NB4 (cell line): ENCODE data around the gene GPS2.

Source experiments
- DNase-seq: peaks from one replicate; pipeline ENCODE4 v3.0.0; 2010; ENCODE audit warnings: low read depth
- H3K4me3 ChIP-seq: one replicate; pipeline ENCODE4 v1.5.1; 2011; ENCODE audit warnings: mild to moderate bottlenecking, low read depth, low read length, moderate library complexity
- MYC ChIP-seq: IDR thresholded peaks from 2 replicates; pipeline ENCODE4 v1.6.1; 2011; ENCODE audit warnings: low read depth, low read length
- POLR2A ChIP-seq: IDR thresholded peaks from 2 replicates; pipeline ENCODE4 v1.6.1; 2011; ENCODE audit warnings: mild to moderate bottlenecking; ENCODE audit not compliant: insufficient read length; ENCODE audit errors: extremely low read depth
- TF ChIP-seq, protein P1 (sequence below): IDR thresholded peaks from 2 replicates; pipeline ENCODE4 v1.6.1; 2011; ENCODE audit warnings: low read depth, low read length
- TF ChIP-seq, protein P2 (sequence below): IDR thresholded peaks from one replicate; pipeline ENCODE4 v1.5.1; 2012; ENCODE audit warnings: low read depth, low read length

The GPS2 gene

GRCh38 chr17:7263801-7264078 lies 51.4 kb downstream of the GPS2 start:
- no peak for TF ChIP-seq POLR2A
- TF ChIP-seq, protein P1, sequence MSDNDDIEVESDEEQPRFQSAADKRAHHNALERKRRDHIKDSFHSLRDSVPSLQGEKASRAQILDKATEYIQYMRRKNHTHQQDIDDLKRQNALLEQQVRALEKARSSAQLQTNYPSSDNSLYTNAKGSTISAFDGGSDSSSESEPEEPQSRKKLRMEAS: no peak
- TF ChIP-seq MYC: no peak
- TF ChIP-seq, protein P2, sequence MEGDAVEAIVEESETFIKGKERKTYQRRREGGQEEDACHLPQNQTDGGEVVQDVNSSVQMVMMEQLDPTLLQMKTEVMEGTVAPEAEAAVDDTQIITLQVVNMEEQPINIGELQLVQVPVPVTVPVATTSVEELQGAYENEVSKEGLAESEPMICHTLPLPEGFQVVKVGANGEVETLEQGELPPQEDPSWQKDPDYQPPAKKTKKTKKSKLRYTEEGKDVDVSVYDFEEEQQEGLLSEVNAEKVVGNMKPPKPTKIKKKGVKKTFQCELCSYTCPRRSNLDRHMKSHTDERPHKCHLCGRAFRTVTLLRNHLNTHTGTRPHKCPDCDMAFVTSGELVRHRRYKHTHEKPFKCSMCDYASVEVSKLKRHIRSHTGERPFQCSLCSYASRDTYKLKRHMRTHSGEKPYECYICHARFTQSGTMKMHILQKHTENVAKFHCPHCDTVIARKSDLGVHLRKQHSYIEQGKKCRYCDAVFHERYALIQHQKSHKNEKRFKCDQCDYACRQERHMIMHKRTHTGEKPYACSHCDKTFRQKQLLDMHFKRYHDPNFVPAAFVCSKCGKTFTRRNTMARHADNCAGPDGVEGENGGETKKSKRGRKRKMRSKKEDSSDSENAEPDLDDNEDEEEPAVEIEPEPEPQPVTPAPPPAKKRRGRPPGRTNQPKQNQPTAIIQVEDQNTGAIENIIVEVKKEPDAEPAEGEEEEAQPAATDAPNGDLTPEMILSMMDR: no peak
- DNase-seq: no peak
- no peak overlapping the region for H3K4me3 ChIP-seq

- H3K4me3 ChIP-seq: no peak overlapping the region
- no peak for DNase-seq
- no peak for TF ChIP-seq MYC
- TF ChIP-seq, protein P2: no peak
- TF ChIP-seq, protein P1: no peak
- no peak for TF ChIP-seq POLR2A
These were observed 52.0 kb downstream of the GPS2 start for GRCh38 chr17:7262935-7263800.
